NCI-H82 (cell line): ENCODE results near the gene ITGB3.
"Not testable (repeated sequence)": the region's sequence is repeated elsewhere in the genome, so short reads cannot be mapped to it uniquely, and the experiment has no call there.

Experiments
- DNase-seq: peaks from one replicate; lab custom pipeline; 2025; lab: John Stamatoyannopoulos, UW

ITGB3 gene

GRCh38 chr17:47253541-47254402 is at the start of gene ITGB3:
Gene ITGB3 (plus strand): TSS chr17:47253827. CDS start chr17:47253862, 35 bp downstream.
- DNase-seq, result peak; percentile 75

- no peak for DNase-seq
Measured at GRCh38 chr17:47203984-47204721, 49.5 kb upstream of the ITGB3 start.

DNA sequence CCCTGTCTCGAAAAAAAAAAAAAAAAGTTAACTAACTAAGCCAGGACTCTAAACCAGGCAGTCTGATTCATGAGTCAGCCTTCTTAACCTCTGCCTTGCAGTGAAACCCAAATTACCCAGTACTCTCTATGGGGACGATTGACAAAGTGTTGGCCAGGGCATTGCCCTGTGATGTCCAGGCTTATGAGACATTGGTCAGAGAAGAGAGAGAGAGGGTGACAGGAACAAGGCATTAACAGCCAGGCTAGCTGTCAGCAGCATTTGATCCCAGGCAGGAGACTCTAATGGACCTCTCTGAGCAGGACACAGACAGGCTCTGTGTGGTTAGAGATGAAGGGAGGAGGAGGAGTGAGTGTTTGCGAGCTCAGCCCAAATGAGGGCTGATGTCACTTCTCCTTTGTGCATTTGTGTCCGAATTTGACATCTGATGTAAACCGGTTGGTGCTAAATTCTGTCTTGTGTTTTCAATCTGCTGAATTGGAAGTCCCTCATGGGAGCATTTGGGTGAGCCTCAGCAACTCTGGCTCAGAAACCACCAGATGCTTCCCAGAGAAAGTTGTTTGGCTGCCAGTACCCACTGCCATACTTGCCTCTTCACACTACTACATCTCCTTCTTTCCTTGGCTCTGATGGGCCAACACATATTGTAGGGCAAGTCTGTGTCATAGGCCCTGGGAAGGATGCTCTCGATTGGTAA is 48.8 kb upstream of the ITGB3 start:
- no peak for DNase-seq

DNA sequence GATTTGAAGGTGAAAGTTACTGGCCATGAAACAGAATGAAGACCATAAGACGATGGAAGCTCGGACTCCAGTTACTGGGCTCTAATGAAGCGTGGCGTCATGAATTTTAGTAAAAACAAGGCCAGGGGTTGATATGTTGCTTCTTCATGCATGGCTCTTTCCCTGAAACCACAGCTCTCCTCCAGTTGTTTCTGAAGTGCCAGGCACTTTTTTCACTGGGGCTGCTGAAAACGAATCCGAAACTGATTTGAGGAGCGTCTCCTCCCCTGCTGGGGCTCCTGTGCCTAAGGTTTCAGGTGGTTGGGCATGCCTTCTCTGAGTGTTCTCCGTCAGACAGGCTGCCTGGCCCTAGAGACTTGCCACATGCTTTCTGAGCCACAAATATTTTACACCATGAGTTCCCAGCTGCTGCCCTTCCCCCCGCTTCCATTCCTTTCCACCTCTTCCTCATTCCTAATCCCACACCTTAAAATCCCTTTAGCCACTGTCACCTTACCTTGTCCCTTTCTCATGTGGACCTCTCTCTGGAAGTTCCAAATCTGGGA is 48.1 kb upstream of the ITGB3 start:
- peak; percentile 42 for DNase-seq

GRCh38 chr17:47207143-47208067 is 46.2 kb upstream of the ITGB3 start:
- DNase-seq, result peak; percentile 37

DNA sequence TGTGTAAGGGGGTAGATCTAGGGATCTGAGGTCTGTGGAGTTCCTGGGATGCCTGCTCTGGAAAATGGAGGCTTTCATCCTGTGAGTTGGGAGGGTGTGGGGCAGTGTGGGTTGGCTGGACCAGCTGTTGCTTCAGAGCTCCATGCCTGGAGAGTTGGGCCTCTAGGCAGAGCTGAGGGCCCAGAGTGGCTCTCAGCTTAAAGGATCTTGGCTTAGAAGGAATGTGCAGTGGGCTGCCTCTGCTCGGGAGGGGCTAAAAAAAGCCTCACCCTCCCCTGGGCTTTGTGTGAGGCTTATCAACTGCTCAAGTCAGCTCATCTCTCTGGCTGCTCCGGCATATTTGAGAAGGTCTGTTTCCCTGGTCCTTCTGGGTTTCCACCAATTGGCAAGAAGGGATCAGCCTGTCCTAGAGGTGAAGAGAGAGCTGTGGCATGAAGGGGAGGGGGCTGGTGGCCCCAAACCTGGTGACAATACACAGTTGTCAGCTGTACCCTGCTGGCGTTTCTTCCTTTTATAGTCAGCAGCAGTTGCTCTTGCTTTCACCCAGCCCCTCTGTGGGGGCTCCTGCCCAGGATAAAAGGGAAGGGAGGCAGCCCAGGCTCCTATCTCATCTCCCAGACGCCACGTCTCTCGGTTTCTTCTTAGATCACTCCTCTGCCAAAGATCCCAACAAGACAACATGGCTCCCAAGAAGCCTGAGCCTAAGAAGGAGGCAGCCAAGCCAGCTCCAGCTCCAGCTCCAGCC is 44.7 kb upstream of the ITGB3 start, which contains the start of gene MYL4:
TSS of gene MYL4 (plus strand) at position 605 of the 745 bp plus-strand sequence. CDS start at position 680, 75 bp downstream.
- DNase-seq, result peak; percentile 92

GRCh38 chr17:47209499-47209898 is 44.1 kb upstream of the ITGB3 start:
- no peak for DNase-seq

DNA sequence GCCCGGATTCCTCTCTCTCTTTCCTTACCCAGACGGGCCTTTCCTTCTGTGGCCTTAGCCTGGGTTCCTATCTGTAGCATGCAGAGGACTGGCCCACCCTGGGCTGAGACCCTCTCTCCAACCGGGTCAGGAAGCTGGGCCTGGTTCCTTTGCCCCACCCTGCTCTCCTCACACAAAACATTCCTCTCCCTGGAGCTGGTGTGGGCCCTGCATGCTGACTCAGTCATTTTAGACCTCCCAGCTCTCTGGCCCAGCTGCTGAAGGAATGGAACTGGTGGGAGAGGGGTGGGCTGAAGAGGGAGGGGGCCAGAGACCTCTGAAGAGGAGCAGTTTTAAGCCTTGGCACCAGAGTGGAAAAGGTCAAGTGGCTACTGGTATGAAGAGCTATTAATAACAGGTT is 43.5 kb upstream of the ITGB3 start:
- DNase-seq, result no peak

- DNase-seq, result no peak
Measured at GRCh38 chr17:47210779-47211178, 42.8 kb upstream of the ITGB3 start.

- no peak for DNase-seq
Measured at GRCh38 chr17:47212458-47212857, 41.2 kb upstream of the ITGB3 start.

- DNase-seq, result no peak
Measured at GRCh38 chr17:47213540-47213939, 40.1 kb upstream of the ITGB3 start.

- DNase-seq, result no peak
Measured at GRCh38 chr17:47214931-47215330, 38.7 kb upstream of the ITGB3 start.

DNA sequence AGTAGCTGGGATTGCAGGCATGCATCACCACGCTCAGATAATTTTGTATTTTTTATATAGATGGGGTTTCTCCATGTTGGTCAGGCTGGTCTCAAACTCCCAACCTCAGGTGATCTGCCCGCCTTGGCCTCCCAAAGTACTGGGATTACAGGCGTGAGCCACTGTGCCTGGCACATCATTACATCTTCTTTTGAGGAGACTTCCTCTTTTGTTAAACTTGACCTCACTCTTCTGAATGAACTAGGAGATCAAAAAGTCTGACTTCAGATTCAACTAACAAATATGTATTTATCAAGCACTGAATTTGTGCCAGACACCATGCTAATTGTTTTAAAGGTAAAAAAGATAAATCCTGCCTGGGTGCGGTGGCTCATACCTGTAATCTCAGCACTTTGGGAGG is 36.8 kb upstream of the ITGB3 start:
- DNase-seq, result not testable (repeated sequence)

GRCh38 chr17:47217279-47217678 is 36.3 kb upstream of the ITGB3 start:
- DNase-seq, result not testable (repeated sequence)

GRCh38 chr17:47218896-47219430 is 34.7 kb upstream of the ITGB3 start:
- no peak for DNase-seq

GRCh38 chr17:47219621-47220475 is 33.8 kb upstream of the ITGB3 start:
- no peak for DNase-seq

DNA sequence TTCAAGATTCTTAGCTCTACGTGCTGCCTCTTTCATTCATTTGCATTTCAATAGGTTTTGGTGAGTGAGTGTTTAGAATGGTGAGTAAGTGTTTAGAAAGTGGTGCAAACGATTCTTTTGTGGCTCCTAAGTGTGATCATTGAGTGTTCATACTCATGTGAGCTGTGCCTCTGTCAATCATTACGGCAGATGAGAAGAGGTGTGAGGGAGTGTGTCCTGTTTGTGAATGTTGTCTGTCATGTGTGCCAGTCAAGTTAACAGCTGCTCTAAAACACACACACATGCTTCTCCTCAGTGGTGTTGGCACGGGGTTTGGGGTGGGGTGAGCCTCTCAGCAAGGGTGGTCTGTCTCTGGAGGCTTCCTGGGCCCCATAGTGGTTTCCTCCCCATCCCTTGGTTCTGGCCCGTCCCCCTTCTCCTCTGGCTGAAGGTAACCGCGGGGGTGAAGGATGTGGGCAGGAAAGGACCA is 33.1 kb upstream of the ITGB3 start:
- DNase-seq, result no peak

DNA sequence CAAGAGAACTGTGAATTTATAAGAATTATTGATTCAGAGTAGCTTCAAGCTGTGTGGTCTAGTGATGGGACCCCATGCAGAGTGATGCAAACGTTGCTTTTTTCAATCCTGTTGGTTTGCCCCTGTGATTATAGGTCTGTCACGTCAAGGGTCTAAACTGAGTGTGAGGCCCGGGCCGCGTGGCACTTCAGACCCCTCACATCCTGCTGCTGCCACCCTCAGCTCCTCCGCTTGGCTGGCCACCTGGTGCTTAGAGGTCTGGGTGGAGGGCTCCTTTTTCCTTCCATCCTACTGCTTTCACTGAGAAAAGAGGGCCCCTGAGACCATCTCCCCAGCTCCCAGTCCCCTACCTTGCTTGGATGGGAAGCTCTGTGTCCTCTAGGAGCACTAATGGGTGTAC is 32.5 kb upstream of the ITGB3 start:
- no peak for DNase-seq

DNA sequence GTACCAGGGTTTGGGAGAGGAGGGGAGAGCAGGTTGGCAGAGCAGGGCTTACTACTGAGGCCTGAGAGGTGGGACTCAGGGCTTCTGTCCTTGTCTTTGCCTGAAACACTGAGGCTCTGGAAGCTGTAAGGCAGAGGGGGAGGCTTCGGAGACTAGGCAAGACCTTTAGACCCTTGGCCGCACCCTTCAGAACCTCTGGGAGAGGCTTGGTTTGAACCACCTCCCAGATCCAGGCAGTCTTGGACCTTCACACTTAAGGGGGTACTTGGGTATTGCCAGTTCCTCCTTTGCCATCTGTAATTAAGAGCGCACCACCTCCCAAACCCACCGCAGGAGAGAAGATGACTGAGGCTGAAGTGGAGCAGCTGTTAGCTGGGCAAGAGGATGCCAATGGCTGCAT is 31.6 kb upstream of the ITGB3 start:
- DNase-seq, result no peak
